NCI-H345 treated with DMSO at 0.1 percent for 48 hours (cell line): ENCODE measurements around the gene GNB1.

ENCODE experiments used
- DNase-seq: peaks from one replicate; lab custom pipeline; 2025; ENCODE audit not compliant: unreplicated experiment; lab: John Stamatoyannopoulos, UW

The GNB1 gene

GRCh38 chr1:1786836-1787605 lies 103.9 kb downstream of the GNB1 start:
- DNase-seq = no peak

- no peak for DNase-seq
These were observed 105.2 kb downstream of the GNB1 start for GRCh38 chr1:1785666-1786065.

- no peak for DNase-seq
These were observed 106.0 kb downstream of the GNB1 start for GRCh38 chr1:1784933-1785332.

GRCh38 chr1:1783320-1783719 lies 107.6 kb downstream of the GNB1 start:
- DNase-seq = no peak

GRCh38 chr1:1782399-1783221 lies 108.3 kb downstream of the GNB1 start:
- DNase-seq = peak; percentile 43

- no peak for DNase-seq
These were observed 109.4 kb downstream of the GNB1 start for GRCh38 chr1:1781526-1781903.

- no peak for DNase-seq
These were observed 110.0 kb downstream of the GNB1 start for GRCh38 chr1:1780598-1781525.

GRCh38 chr1:1779691-1780597 lies 110.9 kb downstream of the GNB1 start:
- DNase-seq = no peak

- DNase-seq = no peak
These were observed 111.6 kb downstream of the GNB1 start for GRCh38 chr1:1779320-1779675.

GRCh38 chr1:1778663-1779319 lies 112.1 kb downstream of the GNB1 start:
- peak; percentile 34 for DNase-seq

- no peak for DNase-seq
These were observed 112.8 kb downstream of the GNB1 start, which contains the start of gene NADK for GRCh38 chr1:1777950-1778662. Gene NADK, minus strand, starts transcription at chr1:1778470. Its CDS starts 13,064 bp downstream, at chr1:1765406.

GRCh38 chr1:1777583-1777899 lies 113.3 kb downstream of the GNB1 start:
- DNase-seq = no peak

GRCh38 chr1:1776672-1777582 lies 114.0 kb downstream of the GNB1 start:
- no peak for DNase-seq

- DNase-seq = peak; percentile 22
These were observed 115.3 kb downstream of the GNB1 start for GRCh38 chr1:1775327-1776226.

GRCh38 chr1:1773874-1774273 lies 117.0 kb downstream of the GNB1 start:
- DNase-seq = no peak

- DNase-seq = no peak
These were observed 119.8 kb downstream of the GNB1 start for GRCh38 chr1:1771096-1771495.

GRCh38 chr1:1770102-1770501 lies 120.8 kb downstream of the GNB1 start:
- no peak for DNase-seq
